Suprapubic skin (tissue), 3 donors: ENCODE results near the gene PMEPA1.

Experiments used
- CTCF ChIP-seq, 2 donors: fragments of 200-600 bp in 1 of 2; fragments of 450-650 bp in 1 of 2; sonication (generic) in 1 of 2; IDR thresholded peaks; one replicate each; pipeline ENCODE4 v1.5.1; 2016 to 2019; ENCODE audit warnings: antibody characterized with exemption in 2 of 2, mild to moderate bottlenecking in 1 of 2, moderate library complexity in 1 of 2
- EP300 ChIP-seq: sonication (generic); formaldehyde crosslinking; IDR thresholded peaks from one replicate; pipeline ENCODE4 v1.6.1; 2017; ENCODE audit warnings: antibody characterized with exemption

GRCh38 chr20:57719951-57720350 is 10.1 kb upstream of the PMEPA1 start:
- TF ChIP-seq CTCF (IDR thresholded peaks at IDR 0.05) (no peak), EP300 (no peak)
